Measurements from ENCODE around the gene ZNF189. TPM values are rescaled to one million over a fixed set of nuclear protein-coding genes. Genes with fewer than 3 reads are reported as not detected.

ZNF189 gene
- total RNA-seq, 1 experiment from 2014 or later, result 15.5 TPM

- DNase-seq (ENCODE audit: low read depth), result peak; percentile 3
These were observed 20.1 kb downstream of the ZNF189 start for GRCh38 chr9:101418518-101419430.

- no peak for DNase-seq (ENCODE audit: low read depth)
These were observed 21.2 kb downstream of the ZNF189 start for GRCh38 chr9:101419863-101420262.

- no peak for DNase-seq (ENCODE audit: low read depth)
These were observed 23.0 kb downstream of the ZNF189 start for GRCh38 chr9:101421653-101422065.

- DNase-seq (ENCODE audit: low read depth), result no peak
These were observed 28.7 kb downstream of the ZNF189 start for GRCh38 chr9:101427358-101427757.

GRCh38 chr9:101427957-101428655, 29.5 kb downstream of the ZNF189 start:
- no peak for DNase-seq (ENCODE audit: low read depth)

DNA sequence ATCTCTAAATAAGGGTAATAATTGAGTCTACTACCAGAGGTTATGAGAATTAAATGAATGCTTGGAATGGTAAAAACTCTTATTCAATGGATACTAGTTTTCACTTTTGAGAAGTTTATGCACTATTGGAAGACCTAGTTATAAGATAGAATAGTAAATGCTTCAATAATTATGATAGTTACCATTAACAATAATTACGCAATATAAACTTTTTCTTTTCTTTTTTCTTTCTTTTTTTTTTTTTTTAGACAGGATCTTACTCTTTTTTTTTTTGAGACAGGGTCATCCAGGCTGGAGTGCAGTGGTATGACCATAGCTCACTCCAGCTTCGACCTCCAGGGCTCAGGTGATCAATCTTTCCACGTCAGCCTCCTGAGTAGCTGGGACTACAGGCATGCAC, 30.3 kb downstream of the ZNF189 start:
- DNase-seq (ENCODE audit: low read depth), result no peak

- no peak for DNase-seq (ENCODE audit: low read depth)
These were observed 31.1 kb downstream of the ZNF189 start for GRCh38 chr9:101429736-101430135.

- no peak for DNase-seq (ENCODE audit: low read depth)
These were observed 33.5 kb downstream of the ZNF189 start for GRCh38 chr9:101432171-101432570.

DNA sequence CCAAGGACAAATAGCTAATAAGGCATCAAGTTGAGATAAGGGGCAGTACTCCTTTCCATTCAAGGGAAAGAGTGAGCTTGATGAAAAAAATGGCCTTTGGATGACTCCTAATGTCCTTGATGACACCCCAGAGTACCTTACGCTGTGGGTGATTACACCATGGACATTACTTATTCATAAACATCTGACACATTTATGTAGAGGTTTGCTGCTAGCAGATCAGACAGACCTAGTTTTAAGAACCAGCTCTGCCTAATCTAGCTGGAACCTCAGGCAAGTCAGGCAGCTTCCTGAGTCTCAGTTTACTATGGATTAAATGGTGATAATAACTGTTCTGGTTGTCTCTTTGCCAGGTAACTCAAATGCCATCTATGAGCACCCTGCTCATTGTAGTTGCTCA, 34.1 kb downstream of the ZNF189 start:
- no peak for DNase-seq (ENCODE audit: low read depth)

DNA sequence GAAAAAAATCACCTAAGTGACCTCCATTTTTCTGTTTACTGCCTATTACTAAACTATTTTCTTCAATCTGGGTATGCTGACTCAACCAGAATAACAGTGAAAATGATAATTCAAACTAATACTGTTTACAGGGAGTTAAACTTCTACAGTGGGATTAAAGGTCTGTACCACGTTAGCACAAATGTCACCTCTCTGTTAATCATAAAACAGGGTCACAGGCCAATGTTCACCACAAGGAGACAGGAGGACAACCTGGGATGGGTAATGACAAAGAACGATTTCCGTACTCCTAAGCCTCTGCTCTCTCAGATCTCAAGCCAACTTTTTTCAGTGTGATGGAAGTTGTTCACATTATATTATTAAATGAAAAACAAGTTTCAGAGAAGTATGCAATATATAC, 34.6 kb downstream of the ZNF189 start:
- no peak for DNase-seq (ENCODE audit: low read depth)

GRCh38 chr9:101434998-101435397, 36.3 kb downstream of the ZNF189 start:
- DNase-seq (ENCODE audit: low read depth), result no peak

GRCh38 chr9:101435601-101436079, 37.0 kb downstream of the ZNF189 start, which contains the start of gene ALDOB:
Gene ALDOB, minus strand, starts transcription at chr9:101435774. Its CDS starts 4,887 bp downstream, at chr9:101430887.
- no peak for DNase-seq (ENCODE audit: low read depth)

DNA sequence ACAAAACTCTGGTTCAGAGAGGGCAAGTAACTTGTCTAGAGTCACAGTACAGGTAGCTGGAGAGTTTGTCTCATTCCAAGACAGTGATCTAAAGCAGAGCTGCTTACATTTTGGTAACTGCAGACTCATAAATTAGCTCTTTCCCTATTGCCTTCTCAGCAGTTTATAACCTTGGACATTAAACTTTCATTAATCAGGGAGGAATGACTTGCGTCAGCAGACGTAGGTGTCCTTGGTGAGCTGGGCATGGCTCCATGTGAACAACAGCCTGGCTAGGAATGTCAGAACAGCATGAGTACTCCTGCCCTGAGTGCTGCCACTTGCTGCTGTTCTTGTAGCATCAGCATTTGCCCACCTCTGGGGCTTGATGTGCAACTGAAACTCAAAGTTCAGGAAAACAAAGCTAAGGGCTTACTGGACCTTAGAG, 39.2 kb downstream of the ZNF189 start:
- no peak for DNase-seq (ENCODE audit: low read depth)

DNA sequence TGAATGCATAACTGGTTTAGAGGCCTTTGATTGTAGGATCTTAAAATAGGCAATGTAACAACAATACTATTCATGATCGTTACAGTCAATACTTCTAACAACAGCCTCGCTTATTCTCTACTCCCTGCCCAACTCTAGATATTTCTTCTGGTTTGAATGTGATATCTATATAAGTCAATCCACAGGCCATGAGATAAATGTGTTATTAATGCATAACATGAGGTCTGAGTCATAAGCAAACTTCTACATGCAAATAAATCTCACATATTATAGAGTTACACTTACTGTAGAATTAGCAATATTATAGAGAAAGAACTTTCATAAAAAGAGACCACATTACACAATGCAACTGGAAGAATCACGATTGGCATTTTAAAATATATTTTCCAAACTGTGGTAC, 39.9 kb downstream of the ZNF189 start:
- DNase-seq (ENCODE audit: low read depth), result no peak

DNA sequence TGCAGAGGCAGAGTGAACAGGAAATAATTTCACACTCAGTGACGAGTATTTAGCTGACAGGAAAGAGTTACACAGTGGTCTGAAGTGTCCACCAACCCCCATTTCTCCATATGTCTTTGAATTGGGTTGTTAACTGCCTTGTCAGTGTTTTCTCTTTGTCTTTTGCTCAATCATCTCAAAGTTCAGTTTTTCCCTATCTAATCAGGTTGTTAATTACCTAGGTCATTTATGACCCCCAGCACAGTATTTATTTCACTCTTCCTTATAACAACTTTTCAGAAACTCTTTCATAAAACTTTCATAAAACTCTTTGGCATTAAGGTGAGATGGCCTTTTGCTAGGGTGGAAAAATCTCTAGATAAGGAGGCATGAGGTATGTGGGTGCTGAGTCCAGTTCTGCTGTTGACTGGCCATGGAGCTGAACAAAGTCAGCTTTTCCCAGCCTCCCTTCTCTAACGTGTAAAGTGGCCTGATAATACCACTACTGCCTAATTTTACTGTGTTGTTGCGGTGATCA, 42.1 kb downstream of the ZNF189 start:
- no peak for DNase-seq (ENCODE audit: low read depth)

GRCh38 chr9:101442318-101442717, 43.7 kb downstream of the ZNF189 start:
- no peak for DNase-seq (ENCODE audit: low read depth)

DNA sequence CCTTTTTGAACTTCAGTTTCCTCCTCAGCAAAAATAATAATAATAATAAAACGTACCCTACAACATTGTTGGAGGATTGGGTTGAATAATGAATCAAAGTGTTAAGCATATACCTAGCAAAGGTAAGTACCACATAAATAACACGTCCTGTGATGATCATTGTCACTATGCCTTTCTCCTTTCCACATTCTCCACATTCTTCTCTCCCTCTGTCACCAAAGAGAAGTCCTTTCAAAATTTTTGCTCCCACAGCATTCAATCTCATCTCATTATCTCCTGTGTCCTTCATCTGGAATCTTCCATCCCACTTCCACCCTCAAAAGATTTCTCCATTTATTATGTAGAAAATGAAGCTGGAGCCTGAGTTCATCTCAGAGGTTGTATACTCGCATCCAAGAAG, 44.1 kb downstream of the ZNF189 start:
- DNase-seq (ENCODE audit: low read depth), result no peak

DNA sequence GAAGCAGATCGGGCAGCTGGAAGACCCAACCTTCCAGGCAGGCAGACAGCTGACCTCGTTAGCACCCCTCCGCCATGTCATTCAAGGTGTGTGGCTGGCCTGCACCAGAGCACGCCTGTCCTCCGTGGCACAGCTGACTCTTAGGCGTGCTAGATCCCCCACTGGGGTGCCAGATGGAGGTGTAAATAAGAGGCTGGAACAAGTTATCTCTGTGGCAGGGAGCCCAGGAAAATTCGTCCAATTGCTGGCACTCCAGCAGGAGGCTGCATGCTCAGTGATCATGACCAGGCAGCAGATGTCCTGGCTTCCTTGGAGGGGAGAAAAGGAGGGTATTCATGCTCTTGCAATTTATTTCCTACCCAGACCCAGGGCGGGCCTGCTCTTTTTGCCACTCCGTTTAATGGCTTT, 44.7 kb downstream of the ZNF189 start:
- no peak for DNase-seq (ENCODE audit: low read depth)

DNA sequence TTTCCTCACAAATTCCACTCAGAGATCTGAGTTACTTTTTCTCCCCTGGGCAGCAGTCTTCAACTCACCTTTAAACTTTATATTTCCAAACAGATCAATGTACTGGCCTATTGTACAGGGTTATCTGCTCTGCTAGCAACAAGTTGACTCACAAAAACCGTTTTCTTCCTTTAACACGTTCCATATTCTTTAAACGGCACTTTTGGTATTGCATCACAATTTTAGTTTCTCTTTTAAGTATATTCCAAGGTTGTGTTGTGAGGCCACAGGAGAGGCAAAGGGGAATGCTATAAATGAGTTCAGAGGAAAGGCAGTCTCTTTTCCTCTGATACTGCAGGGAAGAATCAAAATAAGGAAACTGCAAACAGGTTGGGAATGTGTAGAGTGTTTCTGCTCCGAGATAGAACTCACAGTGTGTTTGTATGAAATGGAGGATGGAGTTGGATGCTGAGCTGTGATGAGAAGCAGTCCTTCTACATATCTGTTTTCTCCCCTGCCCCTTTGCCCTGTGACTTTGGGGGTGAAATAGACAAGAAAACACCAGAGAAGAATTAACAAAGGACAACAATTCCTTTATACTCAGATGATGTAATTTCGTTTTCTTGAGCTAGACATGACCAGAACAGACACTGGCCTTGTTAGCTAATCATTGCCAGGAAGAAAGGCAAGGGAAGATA, 46.8 kb downstream of the ZNF189 start:
- DNase-seq (ENCODE audit: low read depth), result peak; percentile 41

DNA sequence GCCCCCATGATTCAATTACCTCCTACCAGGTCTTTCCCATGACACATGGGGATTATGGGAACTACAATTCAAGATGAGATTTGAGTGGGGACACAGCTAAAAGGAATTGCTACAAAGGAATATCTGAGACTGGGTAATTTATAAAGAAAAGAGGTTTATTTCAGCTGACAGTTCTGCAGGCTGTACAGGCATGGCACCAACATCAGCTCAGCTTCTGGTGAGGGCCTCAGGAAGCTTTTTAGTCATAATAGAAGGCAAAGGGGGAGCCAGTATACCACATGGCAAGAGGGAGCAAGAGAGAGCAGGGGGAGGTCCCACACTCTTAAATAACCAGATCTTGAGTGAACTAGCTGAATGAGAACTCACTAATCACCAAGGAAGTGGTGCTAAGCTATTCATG, 48.1 kb downstream of the ZNF189 start:
- DNase-seq (ENCODE audit: low read depth), result no peak

- DNase-seq (ENCODE audit: low read depth), result no peak
These were observed 50.0 kb downstream of the ZNF189 start for GRCh38 chr9:101448680-101449070.
